ENCODE results near the gene BARD1. TPM values are rescaled to one million over a fixed set of nuclear protein-coding genes. Genes with fewer than 3 reads are reported as not detected.
A peak's percentile ranks its signal among the peaks of the same experiment; 100 is the strongest.

The BARD1 gene
- total and polyA plus RNA-seq, 2 of the 13 experiments (the other 11 are each of a cell fraction or from before 2014, with no cell fraction given), result 5.3 to 30.4 TPM

DNA sequence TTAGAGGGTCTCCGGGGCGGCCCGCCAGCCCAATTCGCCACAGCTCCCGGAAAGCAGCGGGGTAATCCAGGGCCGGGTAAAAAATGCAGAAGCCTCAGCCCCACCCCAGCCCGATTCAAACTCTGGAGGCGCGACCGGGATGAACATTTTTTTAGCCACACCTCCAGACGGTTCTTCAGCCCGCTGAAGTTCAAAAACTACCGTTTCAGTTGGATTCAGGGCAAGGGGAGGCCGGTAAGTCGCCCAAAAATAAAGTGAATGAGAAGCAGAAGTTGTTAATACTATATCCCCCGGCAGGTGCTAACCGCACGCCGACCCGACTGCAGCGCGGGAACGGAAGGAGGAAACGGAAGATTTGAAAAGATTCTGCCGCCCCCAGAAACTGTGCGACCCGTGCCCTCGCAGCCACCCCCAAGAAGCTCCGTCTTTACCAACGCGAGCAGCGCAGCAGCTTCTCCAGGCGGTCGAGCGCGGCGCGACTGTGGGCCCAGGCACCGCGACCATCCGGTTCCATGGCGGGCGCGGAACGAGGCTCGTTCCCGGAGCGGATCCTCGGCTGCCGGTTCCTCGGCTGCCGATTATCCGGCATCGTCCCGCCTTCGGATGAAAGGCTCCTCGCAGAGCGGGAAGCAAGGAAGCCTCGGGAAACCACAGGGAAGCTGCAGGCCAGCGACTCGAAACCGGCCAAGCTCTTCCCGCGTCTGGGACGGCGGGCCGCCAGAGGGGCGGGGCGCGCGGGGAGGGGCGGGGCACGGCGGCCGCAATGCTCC, at the start of gene BARD1 (continued):
- TF ChIP-seq, protein P1, sequence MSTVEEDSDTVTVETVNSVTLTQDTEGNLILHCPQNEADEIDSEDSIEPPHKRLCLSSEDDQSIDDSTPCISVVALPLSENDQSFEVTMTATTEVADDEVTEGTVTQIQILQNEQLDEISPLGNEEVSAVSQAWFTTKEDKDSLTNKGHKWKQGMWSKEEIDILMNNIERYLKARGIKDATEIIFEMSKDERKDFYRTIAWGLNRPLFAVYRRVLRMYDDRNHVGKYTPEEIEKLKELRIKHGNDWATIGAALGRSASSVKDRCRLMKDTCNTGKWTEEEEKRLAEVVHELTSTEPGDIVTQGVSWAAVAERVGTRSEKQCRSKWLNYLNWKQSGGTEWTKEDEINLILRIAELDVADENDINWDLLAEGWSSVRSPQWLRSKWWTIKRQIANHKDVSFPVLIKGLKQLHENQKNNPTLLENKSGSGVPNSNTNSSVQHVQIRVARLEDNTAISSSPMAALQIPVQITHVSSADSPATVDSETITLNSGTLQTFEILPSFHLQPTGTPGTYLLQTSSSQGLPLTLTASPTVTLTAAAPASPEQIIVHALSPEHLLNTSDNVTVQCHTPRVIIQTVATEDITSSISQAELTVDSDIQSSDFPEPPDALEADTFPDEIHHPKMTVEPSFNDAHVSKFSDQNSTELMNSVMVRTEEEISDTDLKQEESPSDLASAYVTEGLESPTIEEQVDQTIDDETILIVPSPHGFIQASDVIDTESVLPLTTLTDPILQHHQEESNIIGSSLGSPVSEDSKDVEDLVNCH (CRISPR knock-in tag; IDR thresholded peaks at IDR 0.05), result no peak
- TF ChIP-seq ZFP36L2 (CRISPR knock-in tag; IDR thresholded peaks at IDR 0.05), result no peak
- no peak for TF ChIP-seq CHD2 (IDR thresholded peaks at IDR 0.05; ENCODE audit: low read depth, low read length)
- 0 out of 2 replicates have a peak, but pooled peaks have one; percentile 25 for TF ChIP-seq TEAD2 (CRISPR knock-in tag; IDR thresholded peaks at IDR 0.05)
- peak; percentile 22 for TF ChIP-seq SKI (IDR thresholded peaks at IDR 0.05; ENCODE audit: partially characterized antibody)
- TF ChIP-seq CCAR2 (optimal IDR thresholded peaks at IDR 0.05; ENCODE audit: low read depth, low read length), result no peak
- no peak for TF ChIP-seq ZNF747 (CRISPR knock-in tag; IDR thresholded peaks at IDR 0.05; ENCODE audit: borderline replicate concordance)
- TF ChIP-seq ELF1 (CRISPR knock-in tag; IDR thresholded peaks at IDR 0.05), result peak; percentile 30; the same call in 1 of the 2 replicates
- TF ChIP-seq ISX (CRISPR knock-in tag; conservative IDR thresholded peaks at IDR 0.05), result peak; percentile 30; the same call in 1 of the 2 replicates
- TF ChIP-seq PHF5A (CRISPR knock-in tag; IDR thresholded peaks at IDR 0.05; ENCODE audit: low read depth, unreplicated experiment), result no peak
- TF ChIP-seq, protein P2, sequence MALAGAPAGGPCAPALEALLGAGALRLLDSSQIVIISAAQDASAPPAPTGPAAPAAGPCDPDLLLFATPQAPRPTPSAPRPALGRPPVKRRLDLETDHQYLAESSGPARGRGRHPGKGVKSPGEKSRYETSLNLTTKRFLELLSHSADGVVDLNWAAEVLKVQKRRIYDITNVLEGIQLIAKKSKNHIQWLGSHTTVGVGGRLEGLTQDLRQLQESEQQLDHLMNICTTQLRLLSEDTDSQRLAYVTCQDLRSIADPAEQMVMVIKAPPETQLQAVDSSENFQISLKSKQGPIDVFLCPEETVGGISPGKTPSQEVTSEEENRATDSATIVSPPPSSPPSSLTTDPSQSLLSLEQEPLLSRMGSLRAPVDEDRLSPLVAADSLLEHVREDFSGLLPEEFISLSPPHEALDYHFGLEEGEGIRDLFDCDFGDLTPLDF (CRISPR knock-in tag; IDR thresholded peaks at IDR 0.05), result peak; percentile 74
- TF ChIP-seq, protein P3, sequence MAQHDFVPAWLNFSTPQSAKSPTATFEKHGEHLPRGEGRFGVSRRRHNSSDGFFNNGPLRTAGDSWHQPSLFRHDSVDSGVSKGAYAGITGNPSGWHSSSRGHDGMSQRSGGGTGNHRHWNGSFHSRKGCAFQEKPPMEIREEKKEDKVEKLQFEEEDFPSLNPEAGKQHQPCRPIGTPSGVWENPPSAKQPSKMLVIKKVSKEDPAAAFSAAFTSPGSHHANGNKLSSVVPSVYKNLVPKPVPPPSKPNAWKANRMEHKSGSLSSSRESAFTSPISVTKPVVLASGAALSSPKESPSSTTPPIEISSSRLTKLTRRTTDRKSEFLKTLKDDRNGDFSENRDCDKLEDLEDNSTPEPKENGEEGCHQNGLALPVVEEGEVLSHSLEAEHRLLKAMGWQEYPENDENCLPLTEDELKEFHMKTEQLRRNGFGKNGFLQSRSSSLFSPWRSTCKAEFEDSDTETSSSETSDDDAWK (CRISPR knock-in tag; IDR thresholded peaks at IDR 0.05), result no peak
- TF ChIP-seq MBD4 (IDR thresholded peaks at IDR 0.05; ENCODE audit: borderline replicate concordance, low read length), result no peak
- TF ChIP-seq ZNF629 (CRISPR knock-in tag; conservative IDR thresholded peaks at IDR 0.05), result 0 out of 2 replicates have a peak, but pooled peaks have one; percentile 18
- TF ChIP-seq MATR3 (CRISPR knock-in tag; IDR thresholded peaks at IDR 0.05), result no peak
- TF ChIP-seq, protein P4, sequence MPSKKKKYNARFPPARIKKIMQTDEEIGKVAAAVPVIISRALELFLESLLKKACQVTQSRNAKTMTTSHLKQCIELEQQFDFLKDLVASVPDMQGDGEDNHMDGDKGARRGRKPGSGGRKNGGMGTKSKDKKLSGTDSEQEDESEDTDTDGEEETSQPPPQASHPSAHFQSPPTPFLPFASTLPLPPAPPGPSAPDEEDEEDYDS (CRISPR knock-in tag; IDR thresholded peaks at IDR 0.05), result no peak
- 0 out of 2 replicates have a peak, but pooled peaks have one; percentile 28 for TF ChIP-seq NFKBIZ (CRISPR knock-in tag; IDR thresholded peaks at IDR 0.05)
- peak; percentile 76; the same call in 1 of the 2 replicates for TF ChIP-seq ZNF773 (CRISPR knock-in tag; IDR thresholded peaks at IDR 0.05; ENCODE audit: borderline replicate concordance)
- TF ChIP-seq TBP (CRISPR knock-in tag; IDR thresholded peaks at IDR 0.05), result no peak
- TF ChIP-seq, protein P5, sequence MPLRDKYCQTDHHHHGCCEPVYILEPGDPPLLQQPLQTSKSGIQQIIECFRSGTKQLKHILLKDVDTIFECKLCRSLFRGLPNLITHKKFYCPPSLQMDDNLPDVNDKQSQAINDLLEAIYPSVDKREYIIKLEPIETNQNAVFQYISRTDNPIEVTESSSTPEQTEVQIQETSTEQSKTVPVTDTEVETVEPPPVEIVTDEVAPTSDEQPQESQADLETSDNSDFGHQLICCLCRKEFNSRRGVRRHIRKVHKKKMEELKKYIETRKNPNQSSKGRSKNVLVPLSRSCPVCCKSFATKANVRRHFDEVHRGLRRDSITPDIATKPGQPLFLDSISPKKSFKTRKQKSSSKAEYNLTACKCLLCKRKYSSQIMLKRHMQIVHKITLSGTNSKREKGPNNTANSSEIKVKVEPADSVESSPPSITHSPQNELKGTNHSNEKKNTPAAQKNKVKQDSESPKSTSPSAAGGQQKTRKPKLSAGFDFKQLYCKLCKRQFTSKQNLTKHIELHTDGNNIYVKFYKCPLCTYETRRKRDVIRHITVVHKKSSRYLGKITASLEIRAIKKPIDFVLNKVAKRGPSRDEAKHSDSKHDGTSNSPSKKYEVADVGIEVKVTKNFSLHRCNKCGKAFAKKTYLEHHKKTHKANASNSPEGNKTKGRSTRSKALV (CRISPR knock-in tag; IDR thresholded peaks at IDR 0.05), result no peak
- TF ChIP-seq ISL2 (CRISPR knock-in tag; IDR thresholded peaks at IDR 0.05), result no peak; the same call in 1 of the 2 replicates
- no peak for TF ChIP-seq TCF12 (IDR thresholded peaks at IDR 0.05)
- TF ChIP-seq TCF12 (CRISPR knock-in tag; IDR thresholded peaks at IDR 0.05), result no peak; the same call in 1 of the 2 replicates
